ENCODE measurements around the gene OTUD7B. TPM values are rescaled to one million over a fixed set of nuclear protein-coding genes. Genes with fewer than 3 reads are reported as not detected.

OTUD7B gene
- total and polyA plus RNA-seq, 2 of the 8 experiments (the other 6 are each of a cell fraction or from before 2014, with no cell fraction given), result 4.2 to 21.5 TPM

DNA sequence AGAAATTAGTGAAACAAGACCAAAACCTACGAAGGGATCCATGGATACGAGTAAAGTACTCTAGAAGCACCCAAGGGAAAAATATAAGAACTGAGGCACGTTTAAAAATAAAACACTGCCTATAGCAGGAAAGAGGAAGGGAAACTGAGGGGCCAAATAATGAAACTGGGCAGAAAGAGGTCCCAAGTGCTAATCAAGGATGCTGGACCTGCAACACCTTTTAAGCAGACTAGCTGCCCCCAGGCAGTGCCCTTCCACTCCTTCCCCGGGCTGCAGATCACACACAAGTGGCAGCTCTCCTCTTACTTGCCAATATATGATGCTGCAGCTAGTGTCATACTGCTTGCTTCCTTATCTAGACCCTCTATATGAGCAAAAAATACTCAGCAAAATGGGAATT, 7.6 kb upstream of the OTUD7B start (continued):
- TF ChIP-seq KDM4A (IDR thresholded peaks at IDR 0.05; ENCODE audit: low read depth, low read length, severe bottlenecking), result no peak
- TF ChIP-seq, protein P1, sequence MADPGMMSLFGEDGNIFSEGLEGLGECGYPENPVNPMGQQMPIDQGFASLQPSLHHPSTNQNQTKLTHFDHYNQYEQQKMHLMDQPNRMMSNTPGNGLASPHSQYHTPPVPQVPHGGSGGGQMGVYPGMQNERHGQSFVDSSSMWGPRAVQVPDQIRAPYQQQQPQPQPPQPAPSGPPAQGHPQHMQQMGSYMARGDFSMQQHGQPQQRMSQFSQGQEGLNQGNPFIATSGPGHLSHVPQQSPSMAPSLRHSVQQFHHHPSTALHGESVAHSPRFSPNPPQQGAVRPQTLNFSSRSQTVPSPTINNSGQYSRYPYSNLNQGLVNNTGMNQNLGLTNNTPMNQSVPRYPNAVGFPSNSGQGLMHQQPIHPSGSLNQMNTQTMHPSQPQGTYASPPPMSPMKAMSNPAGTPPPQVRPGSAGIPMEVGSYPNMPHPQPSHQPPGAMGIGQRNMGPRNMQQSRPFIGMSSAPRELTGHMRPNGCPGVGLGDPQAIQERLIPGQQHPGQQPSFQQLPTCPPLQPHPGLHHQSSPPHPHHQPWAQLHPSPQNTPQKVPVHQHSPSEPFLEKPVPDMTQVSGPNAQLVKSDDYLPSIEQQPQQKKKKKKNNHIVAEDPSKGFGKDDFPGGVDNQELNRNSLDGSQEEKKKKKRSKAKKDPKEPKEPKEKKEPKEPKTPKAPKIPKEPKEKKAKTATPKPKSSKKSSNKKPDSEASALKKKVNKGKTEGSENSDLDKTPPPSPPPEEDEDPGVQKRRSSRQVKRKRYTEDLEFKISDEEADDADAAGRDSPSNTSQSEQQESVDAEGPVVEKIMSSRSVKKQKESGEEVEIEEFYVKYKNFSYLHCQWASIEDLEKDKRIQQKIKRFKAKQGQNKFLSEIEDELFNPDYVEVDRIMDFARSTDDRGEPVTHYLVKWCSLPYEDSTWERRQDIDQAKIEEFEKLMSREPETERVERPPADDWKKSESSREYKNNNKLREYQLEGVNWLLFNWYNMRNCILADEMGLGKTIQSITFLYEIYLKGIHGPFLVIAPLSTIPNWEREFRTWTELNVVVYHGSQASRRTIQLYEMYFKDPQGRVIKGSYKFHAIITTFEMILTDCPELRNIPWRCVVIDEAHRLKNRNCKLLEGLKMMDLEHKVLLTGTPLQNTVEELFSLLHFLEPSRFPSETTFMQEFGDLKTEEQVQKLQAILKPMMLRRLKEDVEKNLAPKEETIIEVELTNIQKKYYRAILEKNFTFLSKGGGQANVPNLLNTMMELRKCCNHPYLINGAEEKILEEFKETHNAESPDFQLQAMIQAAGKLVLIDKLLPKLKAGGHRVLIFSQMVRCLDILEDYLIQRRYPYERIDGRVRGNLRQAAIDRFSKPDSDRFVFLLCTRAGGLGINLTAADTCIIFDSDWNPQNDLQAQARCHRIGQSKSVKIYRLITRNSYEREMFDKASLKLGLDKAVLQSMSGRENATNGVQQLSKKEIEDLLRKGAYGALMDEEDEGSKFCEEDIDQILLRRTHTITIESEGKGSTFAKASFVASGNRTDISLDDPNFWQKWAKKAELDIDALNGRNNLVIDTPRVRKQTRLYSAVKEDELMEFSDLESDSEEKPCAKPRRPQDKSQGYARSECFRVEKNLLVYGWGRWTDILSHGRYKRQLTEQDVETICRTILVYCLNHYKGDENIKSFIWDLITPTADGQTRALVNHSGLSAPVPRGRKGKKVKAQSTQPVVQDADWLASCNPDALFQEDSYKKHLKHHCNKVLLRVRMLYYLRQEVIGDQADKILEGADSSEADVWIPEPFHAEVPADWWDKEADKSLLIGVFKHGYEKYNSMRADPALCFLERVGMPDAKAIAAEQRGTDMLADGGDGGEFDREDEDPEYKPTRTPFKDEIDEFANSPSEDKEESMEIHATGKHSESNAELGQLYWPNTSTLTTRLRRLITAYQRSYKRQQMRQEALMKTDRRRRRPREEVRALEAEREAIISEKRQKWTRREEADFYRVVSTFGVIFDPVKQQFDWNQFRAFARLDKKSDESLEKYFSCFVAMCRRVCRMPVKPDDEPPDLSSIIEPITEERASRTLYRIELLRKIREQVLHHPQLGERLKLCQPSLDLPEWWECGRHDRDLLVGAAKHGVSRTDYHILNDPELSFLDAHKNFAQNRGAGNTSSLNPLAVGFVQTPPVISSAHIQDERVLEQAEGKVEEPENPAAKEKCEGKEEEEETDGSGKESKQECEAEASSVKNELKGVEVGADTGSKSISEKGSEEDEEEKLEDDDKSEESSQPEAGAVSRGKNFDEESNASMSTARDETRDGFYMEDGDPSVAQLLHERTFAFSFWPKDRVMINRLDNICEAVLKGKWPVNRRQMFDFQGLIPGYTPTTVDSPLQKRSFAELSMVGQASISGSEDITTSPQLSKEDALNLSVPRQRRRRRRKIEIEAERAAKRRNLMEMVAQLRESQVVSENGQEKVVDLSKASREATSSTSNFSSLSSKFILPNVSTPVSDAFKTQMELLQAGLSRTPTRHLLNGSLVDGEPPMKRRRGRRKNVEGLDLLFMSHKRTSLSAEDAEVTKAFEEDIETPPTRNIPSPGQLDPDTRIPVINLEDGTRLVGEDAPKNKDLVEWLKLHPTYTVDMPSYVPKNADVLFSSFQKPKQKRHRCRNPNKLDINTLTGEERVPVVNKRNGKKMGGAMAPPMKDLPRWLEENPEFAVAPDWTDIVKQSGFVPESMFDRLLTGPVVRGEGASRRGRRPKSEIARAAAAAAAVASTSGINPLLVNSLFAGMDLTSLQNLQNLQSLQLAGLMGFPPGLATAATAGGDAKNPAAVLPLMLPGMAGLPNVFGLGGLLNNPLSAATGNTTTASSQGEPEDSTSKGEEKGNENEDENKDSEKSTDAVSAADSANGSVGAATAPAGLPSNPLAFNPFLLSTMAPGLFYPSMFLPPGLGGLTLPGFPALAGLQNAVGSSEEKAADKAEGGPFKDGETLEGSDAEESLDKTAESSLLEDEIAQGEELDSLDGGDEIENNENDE (IDR thresholded peaks at IDR 0.05; ENCODE audit: insufficient replicate concordance, low read length), result no peak
- no peak for TF ChIP-seq TCF12 (IDR thresholded peaks at IDR 0.05; ENCODE audit: low read depth, low read length)

All from H1 (cell line).